Lower leg skin (tissue), 4 donors: ENCODE results near the gene TMEM63A. TPM values are rescaled to one million over a fixed set of nuclear protein-coding genes. Genes with fewer than 3 reads are reported as not detected.

Experiments
- DNase-seq, 2 donors: peaks; one replicate each; pipeline ENCODE4 v3.0.0-alpha.2; 2019; ENCODE audit warnings: low spot score in 2 of 2
- H3K4me3 ChIP-seq: fragments of 200-600 bp; sonication (generic); 2 replicates; pipeline ENCODE4 v1.5.1; 2017; ENCODE audit warnings: mild to moderate bottlenecking, low read depth; ENCODE audit not compliant: poor library complexity, severe bottlenecking
- CTCF ChIP-seq, 3 donors: fragments of 450-650 bp; IDR thresholded peaks; one replicate each; pipeline ENCODE4 v1.5.1; 2016; ENCODE audit warnings: antibody characterized with exemption in 3 of 3, mild to moderate bottlenecking in 3 of 3, moderate library complexity in 2 of 3
- POLR2A ChIP-seq, 2 donors: fragments of 450-650 bp; IDR thresholded peaks; one replicate each; pipeline ENCODE4 v1.6.1; 2016 to 2017; ENCODE audit warnings: antibody characterized with exemption in 2 of 2, mild to moderate bottlenecking in 1 of 2, moderate library complexity in 1 of 2
- WGBS, 2 donors: methylation state at CpG; one replicate each; pipeline ENCODE4 v1.1.5; 2018; 5-methylcytosine and 5-hydroxymethylcytosine counted together
- intact Hi-C: fragments of 100-400 bp; cut with DNase I; formaldehyde crosslinking; loops from one replicate; pipeline ENCODE4 v1.15.0; 2023; ENCODE audit warnings: low total_unique reads
- total RNA-seq, 4 donors: library from RNA; depleted of rRNA; stranded (reverse); fragments of >200 nt; gene quantifications; one replicate each; pipeline ENCODE4 v1.1.0, GENCODE V29; 2016

TMEM63A gene
- total RNA-seq, 4 donors from 2014 or later, result 29.1 to 49.1 (median 42.9) TPM

- WGBS, 2 donors, result 79 to 82% methylated on average over 6 of the region's 6 CpGs
Measured at GRCh38 chr1:225825078-225825477, 57.1 kb downstream of the TMEM63A start.

GRCh38 chr1:225824533-225824941 lies 57.6 kb downstream of the TMEM63A start:
- DNase-seq, result no peak
- 91 to 92% methylated on average over 12 of the region's 12 CpGs for WGBS, 2 donors
- intact Hi-C loops, result no loop called here
- no peak for TF ChIP-seq POLR2A (IDR thresholded peaks at IDR 0.05)
- TF ChIP-seq CTCF (IDR thresholded peaks at IDR 0.05), result no peak
- H3K4me3 ChIP-seq, result no peak overlapping the region

More at GRCh38 chr1:225825078-225825477, 57.1 kb downstream of the TMEM63A start:
- TF ChIP-seq CTCF (IDR thresholded peaks at IDR 0.05) (no peak), POLR2A (IDR thresholded peaks at IDR 0.05) (no peak)
- intact Hi-C loops, result no loop called here
- no peak for DNase-seq
- no peak overlapping the region for H3K4me3 ChIP-seq

DNA sequence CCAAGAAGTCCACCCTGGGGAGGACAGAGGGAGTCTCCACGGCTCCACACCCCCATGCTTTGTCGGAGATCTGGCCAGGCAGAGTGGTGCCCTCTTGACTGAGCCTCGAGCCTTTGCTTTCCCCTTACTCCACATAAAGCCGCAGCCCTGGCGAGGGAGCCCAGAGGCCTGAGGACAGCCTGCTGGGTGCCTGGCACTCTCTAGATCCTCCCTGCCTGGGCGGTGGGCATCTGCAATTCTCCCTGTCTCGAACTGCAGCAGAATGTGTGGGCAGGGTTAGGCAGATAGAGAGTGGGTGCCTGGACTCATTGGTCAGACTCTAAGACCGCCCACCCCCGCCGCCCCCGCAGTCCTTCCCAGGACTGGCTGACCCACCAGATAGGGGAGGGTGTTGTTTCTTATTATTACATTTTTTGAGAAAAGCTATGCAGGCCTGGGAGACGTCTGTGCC lies 58.3 kb downstream of the TMEM63A start:
- WGBS, 2 donors, result 70 to 86% methylated on average over 12 of the region's 12 CpGs
- H3K4me3 ChIP-seq, result no peak overlapping the region
- TF ChIP-seq CTCF (IDR thresholded peaks at IDR 0.05) (no peak), POLR2A (IDR thresholded peaks at IDR 0.05) (no peak)
- no peak for DNase-seq
- intact Hi-C loops, result no loop called here

DNA sequence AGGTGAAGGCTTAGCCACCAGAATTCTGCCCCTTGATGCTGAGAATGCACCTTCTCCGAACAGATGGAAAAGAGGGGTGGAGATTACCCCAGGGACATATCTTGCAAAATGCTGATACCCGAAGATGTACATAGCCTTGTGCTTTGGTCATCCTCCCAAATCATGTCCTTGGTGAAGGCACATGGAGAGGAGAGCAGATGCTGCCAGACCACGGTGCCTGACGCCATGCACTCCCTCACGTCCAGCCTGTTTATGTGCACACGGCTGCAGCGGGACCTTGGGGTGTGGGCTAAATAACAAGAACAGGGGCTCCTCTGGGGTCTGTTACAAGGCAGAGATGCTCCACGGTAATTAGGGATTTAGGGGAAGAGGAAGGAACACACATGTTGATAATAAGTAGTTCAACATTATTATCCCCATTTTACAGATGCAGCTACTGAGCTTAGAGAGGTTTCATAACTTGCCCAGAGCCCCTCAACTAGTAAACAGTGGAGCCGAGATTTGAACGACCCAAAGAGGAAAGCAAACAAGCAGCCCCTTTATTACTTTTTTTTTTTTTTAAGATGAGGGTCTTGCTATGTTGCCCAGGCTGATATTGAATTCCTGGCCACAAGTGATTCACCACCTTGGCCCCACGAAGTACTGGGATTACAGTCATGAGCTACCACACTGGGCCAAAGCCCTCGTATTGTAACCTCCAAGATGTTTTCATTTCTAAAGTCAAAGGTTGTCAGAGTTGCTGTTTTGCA lies 59.4 kb downstream of the TMEM63A start:
- no peak for TF ChIP-seq POLR2A (IDR thresholded peaks at IDR 0.05)
- TF ChIP-seq CTCF (IDR thresholded peaks at IDR 0.05), result no peak
- H3K4me3 ChIP-seq, result no peak overlapping the region
- intact Hi-C loops, result no loop called here
- no peak for DNase-seq
- WGBS, 2 donors, result 78 to 79% methylated on average over 12 of the region's 12 CpGs

GRCh38 chr1:225820522-225821120 lies 61.6 kb downstream of the TMEM63A start:
- WGBS, 2 donors, result 72 to 75% methylated on average over 5 of the region's 5 CpGs
- H3K4me3 ChIP-seq, result no peak overlapping the region
- TF ChIP-seq CTCF (IDR thresholded peaks at IDR 0.05), result no peak
- TF ChIP-seq POLR2A (IDR thresholded peaks at IDR 0.05), result no peak

More at GRCh38 chr1:225820522-225821120, 61.6 kb downstream of the TMEM63A start:
- no peak for DNase-seq
- intact Hi-C loops, result no loop called here
